Activated CD4-positive, alpha-beta memory T cell treated with anti-CD3 and anti-CD28 coated beads for 36 hours (primary cell): ENCODE data around the gene DLG5. TPM values are rescaled to one million over a fixed set of nuclear protein-coding genes. Genes with fewer than 3 reads are reported as not detected.

Source experiments
- CTCF ChIA-PET: fragments of 350-600 bp; sonication (Branson Sonifier 250); formaldehyde crosslinking; loops from one replicate; lab custom pipeline; 2021; ENCODE audit warnings: antibody characterized with exemption, inconsistent platforms; lab: Charles Lee
- POLR2A ChIA-PET: fragments of 350-600 bp; sonication (Branson Sonifier 250); formaldehyde crosslinking; loops from one replicate; lab custom pipeline; 2021; ENCODE audit warnings: antibody characterized with exemption; lab: Charles Lee
- DNase-seq: peaks from one replicate; pipeline ENCODE4 v3.0.0-alpha.2; 2020
- H3K27ac Mint-ChIP-seq: one replicate; pipeline ENCODE4 v1.8.0; 2021; ENCODE audit warnings: mixed read lengths
- H3K27me3 Mint-ChIP-seq: one replicate; pipeline ENCODE4 v1.8.0; 2021; ENCODE audit warnings: mixed read lengths
- H3K36me3 Mint-ChIP-seq: one replicate; pipeline ENCODE4 v1.8.0; 2021; ENCODE audit warnings: mixed read lengths
- H3K4me1 Mint-ChIP-seq: one replicate; pipeline ENCODE4 v1.8.0; 2021; ENCODE audit warnings: low read depth, mixed read lengths
- H3K4me3 Mint-ChIP-seq: one replicate; pipeline ENCODE4 v1.8.0; 2021; ENCODE audit warnings: mild to moderate bottlenecking, mixed read lengths
- H3K9me3 Mint-ChIP-seq: one replicate; pipeline ENCODE4 v1.8.0; 2021; ENCODE audit warnings: mixed read lengths
- intact Hi-C: fragments of 100-400 bp; cut with micrococcal nuclease; formaldehyde crosslinking; loops from one replicate; pipeline ENCODE4 v1.15.1; 2023
- total RNA-seq, 2 experiments: library from RNA; stranded (reverse); gene quantifications; one replicate each; pipeline ENCODE4 v1.2.3, GENCODE V29; 2021

Gene DLG5, protein sequence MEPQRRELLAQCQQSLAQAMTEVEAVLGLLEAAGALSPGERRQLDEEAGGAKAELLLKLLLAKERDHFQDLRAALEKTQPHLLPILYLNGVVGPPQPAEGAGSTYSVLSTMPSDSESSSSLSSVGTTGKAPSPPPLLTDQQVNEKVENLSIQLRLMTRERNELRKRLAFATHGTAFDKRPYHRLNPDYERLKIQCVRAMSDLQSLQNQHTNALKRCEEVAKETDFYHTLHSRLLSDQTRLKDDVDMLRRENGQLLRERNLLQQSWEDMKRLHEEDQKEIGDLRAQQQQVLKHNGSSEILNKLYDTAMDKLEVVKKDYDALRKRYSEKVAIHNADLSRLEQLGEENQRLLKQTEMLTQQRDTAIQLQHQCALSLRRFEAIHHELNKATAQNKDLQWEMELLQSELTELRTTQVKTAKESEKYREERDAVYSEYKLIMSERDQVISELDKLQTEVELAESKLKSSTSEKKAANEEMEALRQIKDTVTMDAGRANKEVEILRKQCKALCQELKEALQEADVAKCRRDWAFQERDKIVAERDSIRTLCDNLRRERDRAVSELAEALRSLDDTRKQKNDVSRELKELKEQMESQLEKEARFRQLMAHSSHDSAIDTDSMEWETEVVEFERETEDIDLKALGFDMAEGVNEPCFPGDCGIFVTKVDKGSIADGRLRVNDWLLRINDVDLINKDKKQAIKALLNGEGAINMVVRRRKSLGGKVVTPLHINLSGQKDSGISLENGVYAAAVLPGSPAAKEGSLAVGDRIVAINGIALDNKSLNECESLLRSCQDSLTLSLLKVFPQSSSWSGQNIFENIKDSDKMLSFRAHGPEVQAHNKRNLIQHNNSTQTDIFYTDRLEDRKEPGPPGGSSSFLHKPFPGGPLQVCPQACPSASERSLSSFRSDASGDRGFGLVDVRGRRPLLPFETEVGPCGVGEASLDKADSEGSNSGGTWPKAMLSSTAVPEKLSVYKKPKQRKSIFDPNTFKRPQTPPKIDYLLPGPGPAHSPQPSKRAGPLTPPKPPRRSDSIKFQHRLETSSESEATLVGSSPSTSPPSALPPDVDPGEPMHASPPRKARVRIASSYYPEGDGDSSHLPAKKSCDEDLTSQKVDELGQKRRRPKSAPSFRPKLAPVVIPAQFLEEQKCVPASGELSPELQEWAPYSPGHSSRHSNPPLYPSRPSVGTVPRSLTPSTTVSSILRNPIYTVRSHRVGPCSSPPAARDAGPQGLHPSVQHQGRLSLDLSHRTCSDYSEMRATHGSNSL (N-terminal part only)
- 1 to 10 TPM; 2.6 to 2.9 TPM for total RNA-seq

DNA sequence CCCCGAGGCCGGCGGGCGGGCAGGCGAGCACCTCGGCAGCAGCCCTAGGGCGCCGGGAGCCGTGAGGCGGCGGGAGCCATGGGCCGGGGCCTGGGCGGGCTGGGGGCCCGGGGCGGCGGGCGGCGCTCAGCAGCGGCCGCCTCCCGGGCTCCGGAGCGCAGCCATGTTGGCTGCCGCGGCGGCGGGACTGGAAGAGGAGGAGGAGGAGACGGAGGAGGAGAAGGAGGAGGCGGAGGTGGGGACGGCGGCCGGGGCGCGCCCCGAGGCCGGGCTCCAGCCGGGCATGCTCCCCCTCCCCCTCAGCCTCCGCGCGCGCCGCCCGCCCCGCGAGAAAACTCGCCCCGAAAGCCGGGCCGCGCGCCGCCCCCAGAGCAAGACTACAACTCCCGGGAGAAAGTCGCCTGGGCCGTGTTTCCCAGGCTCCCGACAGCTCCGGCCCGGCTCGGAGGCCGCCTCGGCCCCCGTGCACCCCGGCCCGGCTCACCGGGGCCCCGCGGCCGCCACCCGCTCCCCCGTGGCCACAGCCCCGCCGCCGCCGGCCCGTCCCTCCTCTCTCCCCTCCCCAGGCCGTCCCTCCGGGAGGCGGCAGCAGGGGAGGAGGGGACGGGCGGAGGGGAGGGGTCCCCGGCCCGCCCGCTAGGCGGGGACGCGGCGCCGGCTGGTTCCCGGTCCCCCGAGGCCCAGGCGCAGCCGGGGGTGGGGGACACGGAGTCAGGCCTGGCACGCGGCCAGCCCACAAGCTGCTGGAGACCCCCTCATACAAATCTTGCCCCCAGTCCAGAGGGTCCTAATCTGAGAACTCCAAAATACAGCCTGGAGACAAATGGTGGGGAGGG lies at the start of gene DLG5:
Gene DLG5 (minus strand): TSS at position 190 of the 836 bp plus-strand sequence. CDS start 235 bp downstream, outside the sequence.
- no peak within 1 kb of the TSS for H3K27ac Mint-ChIP-seq
- H3K4me3 Mint-ChIP-seq: peak within 1 kb of the TSS; percentile 64
- peaks cover 10% of the 10 kb centered on the region for H3K4me1 Mint-ChIP-seq
- H3K36me3 Mint-ChIP-seq: no peaks in the 10 kb centered on the region
- peaks cover 42% of the 10 kb centered on the region for H3K27me3 Mint-ChIP-seq
- intact Hi-C loops: no loop called here
- no peaks in the 10 kb centered on the region for H3K9me3 Mint-ChIP-seq
- ChIA-PET CTCF (no interaction called here), POLR2A (no interaction called here)
- peak; percentile 34 for DNase-seq

GRCh38 chr10:77975086-77975666 lies 48.6 kb upstream of the DLG5 start:
- Mint-ChIP-seq H3K4me3 (no peak overlapping the region), H3K36me3 (peaks cover 28% of the 10 kb centered on the region), H3K27ac (no peak overlapping the region), H3K9me3 (no peaks in the 10 kb centered on the region), H3K4me1 (peaks cover 10% of the 10 kb centered on the region), H3K27me3 (no peaks in the 10 kb centered on the region)
- ChIA-PET CTCF (interaction anchor here (2.5 kb wide), 1 partner anchor 128 kb away, joined by 14 read pairs; no protein-coding TSS in a partner anchor), POLR2A (no interaction called here)
- no peak for DNase-seq
- intact Hi-C loops: no loop called here

DNA sequence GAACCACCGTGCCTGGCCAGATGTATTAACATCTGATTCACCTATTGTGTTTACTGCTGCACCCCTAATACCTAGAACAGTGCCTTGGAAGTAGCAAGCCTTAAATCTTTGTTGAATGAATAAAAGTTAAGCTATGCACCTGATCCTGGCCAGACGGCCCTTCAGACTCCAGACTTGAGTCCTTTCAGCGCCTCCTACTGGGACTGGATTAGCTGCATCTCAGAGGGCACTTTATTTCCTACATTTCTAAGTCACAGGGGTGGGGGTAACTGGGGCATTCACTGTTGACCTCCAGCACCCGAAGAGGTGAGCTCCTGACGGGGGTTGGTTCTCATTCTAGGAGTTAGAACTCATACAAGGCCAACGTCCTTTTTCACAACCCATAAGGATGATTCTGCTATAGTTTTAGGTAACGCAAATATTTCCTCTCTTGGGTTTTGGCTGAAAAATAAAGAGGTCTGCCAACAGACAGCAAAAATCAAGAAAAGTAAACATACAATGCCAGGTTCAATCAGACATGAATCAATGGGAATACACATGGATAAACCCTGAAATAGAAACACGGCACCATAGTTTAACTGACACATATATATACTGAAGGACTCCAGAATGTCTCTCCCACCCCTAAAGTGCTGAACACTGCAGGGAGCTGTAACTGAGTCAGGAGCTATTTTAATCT lies 48.0 kb upstream of the DLG5 start:
- no peaks in the 10 kb centered on the region for H3K9me3 Mint-ChIP-seq
- H3K36me3 Mint-ChIP-seq: peaks cover 22% of the 10 kb centered on the region
- H3K27me3 Mint-ChIP-seq: no peaks in the 10 kb centered on the region
- ChIA-PET POLR2A (no interaction called here), CTCF (interaction anchor here (2.5 kb wide), 1 partner anchor 127 kb away, joined by 14 read pairs; no protein-coding TSS in a partner anchor)
- H3K4me1 Mint-ChIP-seq: peaks cover 10% of the 10 kb centered on the region
- no peak overlapping the region for H3K27ac Mint-ChIP-seq
- no peak for DNase-seq
- intact Hi-C loops: no loop called here
- no peak overlapping the region for H3K4me3 Mint-ChIP-seq

GRCh38 chr10:77973276-77973675 lies 46.7 kb upstream of the DLG5 start:
- CTCF ChIA-PET: interaction anchor here (2.5 kb wide), 1 partner anchor 126 kb away, joined by 14 read pairs; no protein-coding TSS in a partner anchor
- intact Hi-C loops: no loop called here
- Mint-ChIP-seq H3K36me3 (peaks cover 22% of the 10 kb centered on the region), H3K27ac (no peak overlapping the region), H3K4me1 (peaks cover 10% of the 10 kb centered on the region), H3K4me3 (no peak overlapping the region), H3K27me3 (no peaks in the 10 kb centered on the region), H3K9me3 (no peaks in the 10 kb centered on the region)
- no peak for DNase-seq
- POLR2A ChIA-PET: no interaction called here

DNA sequence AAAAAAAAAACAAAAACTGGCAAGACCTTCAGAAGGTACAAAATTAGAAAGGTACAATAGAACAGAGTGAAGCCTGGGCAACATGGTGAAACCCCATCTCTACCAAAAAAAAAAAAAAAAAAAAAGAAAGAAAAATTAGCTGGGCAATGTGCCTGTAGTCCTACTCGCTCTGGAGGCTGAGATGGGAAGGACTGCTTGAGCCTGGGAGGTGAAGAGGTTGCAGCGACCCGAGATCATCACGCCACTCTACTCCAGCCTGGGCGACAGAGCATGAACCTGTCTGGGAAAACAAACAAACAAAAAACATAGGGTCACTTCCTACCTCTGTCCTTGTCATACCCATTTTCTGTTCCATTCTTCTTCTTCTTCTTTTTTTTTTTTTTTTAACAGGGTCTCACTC lies 45.6 kb upstream of the DLG5 start:
- H3K27me3 Mint-ChIP-seq: no peaks in the 10 kb centered on the region
- H3K27ac Mint-ChIP-seq: no peak overlapping the region
- POLR2A ChIA-PET: no interaction called here
- DNase-seq: no peak
- peaks cover 10% of the 10 kb centered on the region for H3K4me1 Mint-ChIP-seq
- peaks cover 16% of the 10 kb centered on the region for H3K36me3 Mint-ChIP-seq
- intact Hi-C loops: no loop called here
- no peak overlapping the region for H3K4me3 Mint-ChIP-seq
- no peaks in the 10 kb centered on the region for H3K9me3 Mint-ChIP-seq
- CTCF ChIA-PET: no interaction called here

- H3K4me3 Mint-ChIP-seq: no peak overlapping the region
- H3K27me3 Mint-ChIP-seq: no peaks in the 10 kb centered on the region
- no peak for DNase-seq
- intact Hi-C loops: no loop called here
- peaks cover 10% of the 10 kb centered on the region for H3K4me1 Mint-ChIP-seq
- CTCF ChIA-PET: interaction anchor here (0.6 kb wide), 1 partner anchor 634 kb away, joined by 3 read pairs; no protein-coding TSS in a partner anchor
- POLR2A ChIA-PET: no interaction called here
- no peaks in the 10 kb centered on the region for H3K9me3 Mint-ChIP-seq
- H3K36me3 Mint-ChIP-seq: peaks cover 16% of the 10 kb centered on the region
- H3K27ac Mint-ChIP-seq: no peak overlapping the region
Observed at GRCh38 chr10:77971804-77972144, 45.2 kb upstream of the DLG5 start.

DNA sequence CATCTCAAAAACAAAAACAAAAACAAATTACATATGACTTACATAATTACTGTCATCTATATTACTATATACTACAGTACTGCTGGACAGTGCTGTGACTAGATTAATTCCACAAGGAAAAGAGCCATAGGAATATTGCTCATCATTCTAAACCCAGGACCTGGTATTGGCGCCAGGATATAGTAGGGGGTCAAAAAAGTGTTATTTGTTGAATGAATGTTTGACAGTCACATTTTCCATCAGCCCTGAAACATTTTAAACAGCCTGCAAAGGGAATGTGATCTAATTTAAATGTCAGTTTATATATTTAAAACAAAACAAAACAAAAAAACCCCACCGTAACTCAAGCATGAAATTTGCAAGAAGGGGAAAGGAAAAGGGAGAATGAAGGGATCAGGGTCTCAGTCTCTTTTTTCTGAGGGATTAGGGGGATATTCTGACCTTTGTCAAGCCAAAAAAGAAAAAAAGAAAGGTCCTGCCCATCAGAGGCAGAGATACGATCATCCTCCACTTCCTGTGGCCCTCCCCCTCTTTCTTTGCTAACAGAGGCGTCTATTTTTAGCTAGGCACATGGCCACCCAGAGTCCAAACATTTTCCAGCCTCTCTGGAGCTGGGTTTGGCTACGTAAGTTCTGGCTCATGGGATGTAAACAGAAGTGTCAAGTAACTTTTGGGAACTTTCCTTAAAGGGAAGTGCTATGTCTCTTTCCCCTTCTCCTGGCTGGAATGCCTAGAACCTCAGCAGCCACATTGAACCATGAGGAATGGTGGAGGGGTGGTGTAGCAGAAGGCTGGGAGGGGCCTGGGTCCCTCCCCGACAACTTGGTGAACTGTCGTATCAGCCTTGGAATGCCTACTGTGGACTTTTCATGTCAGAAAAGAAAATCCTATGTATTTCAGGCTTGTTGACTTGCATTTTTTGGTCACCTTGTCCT lies 44.6 kb upstream of the DLG5 start:
- H3K27me3 Mint-ChIP-seq: peaks cover 3% of the 10 kb centered on the region
- H3K4me3 Mint-ChIP-seq: no peak overlapping the region
- DNase-seq: peak; percentile 19
- no peaks in the 10 kb centered on the region for H3K9me3 Mint-ChIP-seq
- intact Hi-C loops: no loop called here
- CTCF ChIA-PET: interaction anchor here (0.6 kb wide), 1 partner anchor 635 kb away, joined by 3 read pairs; no protein-coding TSS in a partner anchor
- H3K4me1 Mint-ChIP-seq: peaks cover 10% of the 10 kb centered on the region
- H3K36me3 Mint-ChIP-seq: peaks cover 12% of the 10 kb centered on the region
- POLR2A ChIA-PET: no interaction called here
- no peak overlapping the region for H3K27ac Mint-ChIP-seq

DNA sequence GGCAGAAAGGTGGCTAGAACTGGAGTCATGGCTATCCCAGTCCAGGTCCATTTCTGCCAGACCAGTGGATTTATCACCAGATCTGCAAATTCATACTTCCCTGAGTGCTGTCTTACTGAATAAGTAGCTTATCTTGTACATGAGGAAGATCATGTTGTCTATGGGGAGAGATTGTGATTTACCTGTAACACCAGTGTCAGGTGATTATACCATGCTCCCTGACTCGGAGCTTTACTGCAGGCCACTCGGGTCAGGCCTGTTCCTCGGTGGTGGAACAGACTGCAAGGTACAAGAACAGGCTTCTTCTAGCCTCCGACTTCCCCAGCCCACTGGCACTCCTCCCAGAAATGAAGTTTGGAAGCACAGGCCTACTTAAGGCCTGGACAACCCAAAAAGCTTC lies 42.6 kb upstream of the DLG5 start:
- Mint-ChIP-seq H3K36me3 (peaks cover 5% of the 10 kb centered on the region), H3K9me3 (no peaks in the 10 kb centered on the region), H3K4me1 (peaks cover 16% of the 10 kb centered on the region), H3K4me3 (no peak overlapping the region), H3K27me3 (peaks cover 8% of the 10 kb centered on the region), H3K27ac (no peak overlapping the region)
- intact Hi-C loops: no loop called here
- ChIA-PET POLR2A (interaction anchor here (0.5 to 1.2 kb wide), 2 partner anchors 22 to 90 kb away, joined by 5 read pairs; no protein-coding TSS in a partner anchor), CTCF (no interaction called here)
- no peak for DNase-seq

DNA sequence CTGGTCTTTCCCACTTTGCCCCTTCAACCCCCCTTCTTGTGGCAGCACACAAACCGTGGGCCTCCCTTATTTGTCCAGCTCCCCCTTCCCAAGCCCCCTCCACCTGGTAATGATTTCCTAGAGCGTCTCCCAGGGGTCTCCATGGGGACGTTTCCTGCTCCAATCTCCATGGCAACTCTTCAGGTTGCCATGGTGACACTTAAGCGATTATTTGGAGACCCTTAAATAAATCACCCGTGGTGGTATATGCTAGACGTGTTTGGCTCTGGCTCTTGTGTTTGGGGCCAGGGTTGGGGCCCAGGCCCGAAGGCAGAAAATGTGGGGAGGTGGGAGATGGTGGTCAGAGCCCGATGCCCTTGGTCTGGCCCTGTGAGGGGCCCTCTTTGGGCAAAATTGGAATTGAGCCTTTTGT lies 41.1 kb upstream of the DLG5 start:
- Mint-ChIP-seq H3K9me3 (no peaks in the 10 kb centered on the region), H3K36me3 (peaks cover 5% of the 10 kb centered on the region), H3K27ac (no peak overlapping the region), H3K4me1 (peaks cover 16% of the 10 kb centered on the region), H3K27me3 (peaks cover 12% of the 10 kb centered on the region), H3K4me3 (no peak overlapping the region)
- intact Hi-C loops: no loop called here
- ChIA-PET CTCF (interaction anchor here (1.4 kb wide), 1 partner anchor 256 kb away, joined by 3 read pairs; no protein-coding TSS in a partner anchor), POLR2A (no interaction called here)
- no peak for DNase-seq

GRCh38 chr10:77965294-77965693 lies 38.7 kb upstream of the DLG5 start:
- H3K4me1 Mint-ChIP-seq: peaks cover 9% of the 10 kb centered on the region
- peaks cover 12% of the 10 kb centered on the region for H3K27me3 Mint-ChIP-seq
- DNase-seq: peak; percentile 43
- no peaks in the 10 kb centered on the region for H3K36me3 Mint-ChIP-seq
- CTCF ChIA-PET: no interaction called here
- intact Hi-C loops: no loop called here
- H3K27ac Mint-ChIP-seq: no peak overlapping the region
- POLR2A ChIA-PET: no interaction called here
- H3K4me3 Mint-ChIP-seq: no peak overlapping the region
- H3K9me3 Mint-ChIP-seq: no peaks in the 10 kb centered on the region
